GM21526 (cell line): Measurements from ENCODE around the gene NDST3.

Experiments used
- ATAC-seq: cut with Tn5 transposase; IDR thresholded peaks from one replicate; pipeline ENCODE4 v1.9.1; 2021; ENCODE audit warnings: moderate library complexity; ENCODE audit not compliant: unreplicated experiment, low FRiP score

NDST3 gene

DNA sequence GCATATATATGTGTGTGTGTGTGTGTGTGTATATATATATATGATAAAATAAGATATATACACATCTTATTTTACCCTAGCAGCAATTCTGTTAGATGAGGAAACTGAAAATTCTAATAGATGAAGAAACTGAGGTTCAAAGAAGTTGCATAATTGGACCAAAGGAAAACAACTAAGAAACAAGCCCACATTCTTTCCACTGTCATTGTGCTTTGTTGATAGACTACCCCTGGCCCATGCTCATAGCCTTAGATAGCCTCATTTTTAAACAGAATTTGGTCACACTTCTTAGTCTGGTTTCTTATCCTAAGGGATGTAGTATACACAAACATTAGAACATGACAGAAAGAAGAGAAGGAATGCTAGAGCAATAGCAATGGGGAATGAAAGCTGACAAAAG, 138.8 kb downstream of the NDST3 start:
- no peak for ATAC-seq

DNA sequence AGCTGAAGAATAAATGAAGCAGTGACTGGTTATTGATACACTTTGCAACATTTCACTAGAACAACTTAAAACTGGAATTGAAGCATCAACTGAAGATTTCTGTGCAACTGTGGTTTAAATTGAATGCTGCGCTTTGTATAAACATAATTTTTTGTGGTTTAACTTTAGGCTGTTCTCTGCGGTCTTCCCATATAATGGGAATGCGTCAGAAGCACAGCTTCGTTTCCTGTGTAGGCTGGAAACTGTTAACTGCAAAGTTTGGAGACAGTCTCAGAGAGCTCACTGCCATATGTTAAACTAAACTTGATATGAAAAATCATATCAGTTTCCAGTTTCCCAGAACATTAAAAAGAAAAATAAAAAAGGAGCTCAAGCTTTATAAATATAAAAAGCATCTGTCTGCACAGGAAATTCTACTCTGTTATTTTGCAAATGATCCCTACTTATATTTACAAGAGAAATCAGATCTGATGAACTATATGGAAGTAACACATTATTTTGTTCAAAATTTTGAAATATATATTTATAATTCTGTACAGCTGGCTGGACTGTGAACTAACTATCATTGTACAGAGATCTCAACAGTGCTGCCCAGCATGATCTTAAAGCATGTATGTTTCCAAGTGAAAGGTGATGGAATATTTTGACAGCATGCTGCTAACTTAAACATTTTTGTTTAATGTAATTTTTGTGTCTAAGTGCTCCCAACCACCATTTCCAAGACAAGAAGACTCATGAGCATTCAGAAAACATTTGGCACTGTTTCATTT, 139.9 kb downstream of the NDST3 start:
- ATAC-seq, result no peak

DNA sequence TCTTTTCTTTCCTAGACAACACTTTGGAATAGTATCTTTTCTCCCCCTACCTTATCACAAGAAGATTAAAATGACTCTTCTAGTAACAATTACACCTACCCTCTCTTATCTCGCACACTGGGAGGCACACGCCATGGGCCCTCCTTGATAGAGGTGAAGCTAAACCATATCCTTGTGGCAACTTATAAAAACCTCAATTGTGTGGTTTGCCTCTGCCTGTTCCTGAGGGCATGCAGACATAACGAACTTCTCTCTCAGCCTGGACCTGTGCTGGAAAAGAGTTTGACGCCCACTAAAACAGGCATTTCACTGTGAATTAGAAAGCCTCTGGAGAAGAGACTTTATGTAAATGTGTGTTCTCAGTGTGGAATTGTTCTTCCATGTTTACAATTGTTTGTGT, 141.2 kb downstream of the NDST3 start:
- ATAC-seq, result no peak

DNA sequence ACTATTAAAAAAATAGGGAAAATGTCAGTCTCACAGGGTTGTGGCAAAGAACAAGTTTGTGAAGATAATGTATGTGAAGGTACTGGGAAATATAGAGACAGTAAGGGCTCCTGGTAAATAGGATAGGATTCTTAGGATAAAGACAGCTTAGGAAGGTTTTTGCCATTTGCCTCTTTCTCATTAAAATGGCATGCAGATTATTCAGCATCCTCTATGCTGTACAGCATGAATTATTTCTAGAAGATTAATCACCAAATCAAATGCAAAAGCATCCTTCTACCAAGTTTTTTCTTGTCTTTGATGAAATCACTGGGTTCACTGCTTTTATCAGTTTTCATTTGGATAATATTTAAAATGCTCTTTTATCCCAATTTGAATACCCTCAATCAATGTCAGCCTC, 142.8 kb downstream of the NDST3 start:
- no peak for ATAC-seq

GRCh38 chr4:118180776-118181175, 146.5 kb downstream of the NDST3 start:
- no peak for ATAC-seq

DNA sequence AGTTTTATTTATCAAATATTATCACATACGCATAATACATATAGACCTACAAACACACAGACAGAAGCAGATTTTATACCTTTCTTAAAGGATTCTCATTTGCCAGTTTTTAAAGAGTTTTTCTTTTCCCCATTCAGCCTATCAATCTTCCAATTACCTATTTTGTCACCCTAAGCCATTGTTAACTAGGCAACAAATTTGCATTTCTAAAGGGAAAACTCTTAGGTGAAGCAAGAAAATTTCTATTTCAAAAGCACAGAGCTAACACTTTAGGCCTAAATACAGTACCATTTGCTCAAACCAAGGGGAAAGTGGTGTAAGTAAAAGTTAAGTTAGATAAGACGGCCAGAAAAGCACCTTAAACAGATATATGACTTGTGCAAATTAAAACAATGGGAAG, 156.6 kb downstream of the NDST3 start:
- ATAC-seq, result no peak

DNA sequence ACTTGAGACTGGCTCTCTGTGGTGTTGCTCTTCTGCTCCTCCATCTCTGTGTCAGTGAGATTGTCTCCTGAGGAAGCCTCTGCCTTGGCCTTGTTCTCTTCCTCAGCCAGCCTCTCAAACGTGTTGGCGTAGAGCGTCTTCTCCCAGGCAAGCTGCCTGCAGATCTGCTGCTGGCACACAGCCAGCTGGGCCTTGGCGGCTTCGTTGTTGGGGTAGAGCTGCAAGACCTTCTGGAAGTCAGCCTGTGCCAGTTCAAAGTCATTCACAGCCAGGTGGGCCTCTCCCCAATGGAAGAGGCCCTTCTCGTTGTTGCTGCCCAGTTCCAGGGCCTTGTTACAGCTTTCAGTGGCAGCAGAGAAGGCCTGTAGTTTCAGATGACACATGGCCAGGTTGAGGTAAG, 159.1 kb downstream of the NDST3 start:
- no peak for ATAC-seq

GRCh38 chr4:118206627-118207026, 172.3 kb downstream of the NDST3 start:
- no peak for ATAC-seq

DNA sequence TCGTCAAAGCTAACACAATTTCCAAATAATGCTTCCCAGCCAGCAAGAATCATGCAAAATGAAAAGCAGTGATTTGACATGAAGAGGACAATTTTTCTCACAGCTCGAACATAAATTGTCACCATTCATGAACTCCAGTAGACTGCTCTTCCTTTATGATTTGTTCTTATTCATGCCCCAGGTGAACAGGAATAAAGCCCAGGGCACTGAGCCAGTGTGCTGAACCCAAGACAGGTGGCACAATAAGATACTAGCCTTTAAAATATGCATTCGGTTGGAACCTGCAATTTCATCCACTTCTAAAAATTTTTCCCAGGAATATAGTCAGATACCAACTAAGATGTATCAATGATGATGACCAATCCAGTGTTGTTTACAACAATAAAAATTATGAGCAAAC, 178.8 kb downstream of the NDST3 start:
- no peak for ATAC-seq

GRCh38 chr4:118215826-118216225, 181.5 kb downstream of the NDST3 start:
- no peak for ATAC-seq

DNA sequence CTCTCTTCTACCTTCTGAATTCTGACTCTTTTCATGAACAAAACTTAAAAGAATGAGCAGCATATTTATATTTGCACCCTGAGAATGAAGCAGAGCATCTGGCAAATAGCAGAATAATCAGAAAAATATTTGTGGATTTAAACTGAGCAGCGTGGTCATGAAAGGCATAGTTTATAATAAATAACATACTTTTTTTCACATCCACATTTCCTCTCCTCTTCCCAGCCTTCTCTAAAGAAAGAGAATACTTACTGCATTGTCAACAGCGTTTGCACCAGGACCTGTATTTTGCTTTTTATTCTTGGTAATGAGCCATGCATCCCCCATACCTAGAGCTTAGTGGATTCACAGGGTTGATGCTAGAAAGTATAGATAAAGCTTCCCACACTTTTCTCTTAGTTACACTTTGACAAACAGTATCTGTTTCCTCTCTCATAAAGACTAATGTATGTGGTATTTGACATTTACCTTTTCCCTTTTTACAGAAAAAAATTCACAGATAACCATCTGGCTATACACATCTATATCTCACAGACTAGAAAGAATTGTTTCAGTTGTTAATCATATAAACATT, 187.0 kb downstream of the NDST3 start:
- ATAC-seq, result no peak

GRCh38 chr4:118224243-118224829, 190.1 kb downstream of the NDST3 start:
- ATAC-seq, result peak; percentile 69

DNA sequence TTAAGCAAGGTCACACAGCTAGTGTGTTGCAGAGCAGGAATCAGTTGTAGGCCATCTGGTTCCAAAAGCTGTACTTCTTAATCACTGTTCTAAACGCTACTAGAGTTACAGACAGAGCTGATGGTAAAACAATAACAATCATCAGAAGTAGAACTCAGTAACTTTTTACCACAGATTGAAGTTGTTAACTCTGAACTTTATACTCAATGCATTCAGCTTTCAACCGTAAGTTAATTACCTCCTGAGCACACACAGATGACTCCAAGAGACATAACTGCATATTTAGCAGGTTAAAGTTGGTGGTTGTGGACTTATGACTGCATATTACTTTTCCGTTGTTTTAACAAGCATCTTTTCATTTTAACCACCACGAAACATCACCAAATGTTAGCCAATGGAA, 191.2 kb downstream of the NDST3 start:
- ATAC-seq, result no peak

GRCh38 chr4:118226311-118227010, 192.2 kb downstream of the NDST3 start:
- no peak for ATAC-seq

- ATAC-seq, result no peak
Observed at GRCh38 chr4:118235566-118236120, 201.4 kb downstream of the NDST3 start.

GRCh38 chr4:118237531-118237930, 203.2 kb downstream of the NDST3 start:
- no peak for ATAC-seq

GRCh38 chr4:118249890-118250289, 215.6 kb downstream of the NDST3 start:
- no peak for ATAC-seq

GRCh38 chr4:118254368-118254767, 220.1 kb downstream of the NDST3 start:
- no peak for ATAC-seq

DNA sequence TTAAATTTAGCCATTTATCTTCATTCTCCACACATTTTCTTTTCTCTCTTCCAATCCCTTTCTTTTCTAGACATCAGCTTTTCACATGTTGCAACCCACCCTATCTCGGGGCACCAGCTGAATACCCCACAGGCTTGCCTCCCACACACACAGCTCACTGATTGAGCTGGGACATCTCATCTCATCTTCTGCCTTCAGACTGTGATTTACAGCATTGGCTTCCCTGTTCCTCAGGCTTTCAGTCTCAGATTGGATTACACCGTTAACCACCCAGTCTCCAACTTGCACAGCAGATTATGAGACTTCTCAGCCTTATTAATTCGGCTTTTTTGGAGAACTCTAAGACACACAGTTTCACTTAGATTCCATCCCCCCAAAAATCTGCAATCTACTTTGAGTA, 224.8 kb downstream of the NDST3 start:
- no peak for ATAC-seq

GRCh38 chr4:118260309-118260708, 226.0 kb downstream of the NDST3 start:
- no peak for ATAC-seq

DNA sequence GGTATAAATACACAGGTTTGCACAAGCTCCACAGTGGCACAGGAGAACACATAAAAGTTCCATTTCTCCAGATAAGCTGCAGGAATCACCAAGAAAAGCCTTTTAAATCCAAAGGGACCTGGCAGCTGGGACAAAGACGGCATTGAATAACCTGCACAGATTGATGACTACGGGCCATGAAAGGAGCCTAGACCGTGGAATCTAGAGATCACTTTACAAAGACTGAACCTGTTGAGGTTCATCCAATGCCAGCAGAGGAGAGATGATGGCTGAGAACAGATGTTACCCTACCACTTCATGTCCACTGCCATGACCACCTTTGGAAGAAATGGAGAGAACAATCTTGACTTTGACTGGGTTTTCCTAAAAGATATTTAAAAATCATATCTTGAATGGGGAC, 229.8 kb downstream of the NDST3 start:
- no peak for ATAC-seq
